Psoas muscle (tissue), 8 donors: ENCODE data around the gene PELI2. TPM values are rescaled to one million over a fixed set of nuclear protein-coding genes. Genes with fewer than 3 reads are reported as not detected.

Experiments
- ATAC-seq, 4 donors: fragments of 200-7000 bp; cut with Tn5 transposase; one replicate each; pipeline ENCODE4 v1.9.1; 2020; ENCODE audit warnings: moderate library complexity in 3 of 4, mild to moderate bottlenecking in 2 of 4
- DNase-seq, 2 donors: peaks; one replicate each; pipeline ENCODE4 v3.0.0-alpha.2; 2020
- H3K27ac ChIP-seq: fragments of 200-600 bp; one replicate; pipeline ENCODE4 v1.8.0; 2022
- H3K27me3 ChIP-seq, 3 donors: fragments of 200-600 bp in 1 of 3; one replicate each; pipeline versions ENCODE4 v1.6.1 to v1.8.0; 2013 to 2022; ENCODE audit warnings: low read length in 2 of 3, mild to moderate bottlenecking in 2 of 3, moderate library complexity in 1 of 3; ENCODE audit not compliant: insufficient read depth in 3 of 3
- H3K36me3 ChIP-seq, 2 donors: fragments of 200-600 bp in 1 of 2; one replicate each; pipeline versions ENCODE4 v1.6.1 to v1.8.0; 2013 to 2022; ENCODE audit warnings: low read depth in 1 of 2, mild to moderate bottlenecking in 1 of 2, moderate library complexity in 1 of 2; ENCODE audit not compliant: insufficient read depth in 1 of 2
- H3K4me1 ChIP-seq: fragments of 200-600 bp; one replicate; pipeline ENCODE4 v1.8.0; 2022
- H3K4me3 ChIP-seq: fragments of 200-600 bp; one replicate; pipeline ENCODE4 v1.8.0; 2022; ENCODE audit warnings: mild to moderate bottlenecking
- H3K9me3 ChIP-seq: fragments of 200-600 bp; one replicate; pipeline ENCODE4 v1.8.0; 2022
- CTCF ChIP-seq: fragments of 200-600 bp; IDR thresholded peaks from one replicate; pipeline ENCODE4 v1.8.0; 2022; ENCODE audit warnings: antibody characterized with exemption
- WGBS, 3 donors: extraction: QIAGEN DNeasy Blood & Tissue Kit; methylation state at CpG; one replicate each; pipeline versions ENCODE4 v1.1.6 to v1.1.7; 2013; 5-methylcytosine and 5-hydroxymethylcytosine counted together
- intact Hi-C, 2 donors: fragments of 100-400 bp; cut with DNase I; formaldehyde crosslinking; loops; one replicate each; pipeline versions ENCODE4 v1.11.0 to v1.14.2; 2022
- polyA plus RNA-seq, 3 donors: library from polyadenylated mRNA; stranded (reverse); fragments of 200-250 nt; gene quantifications; one replicate each; pipeline ENCODE4 v1.2.3, GENCODE V29; 2013
- total RNA-seq, 4 donors: library from RNA; stranded (reverse); fragmentation: NEBNext Ultra II Directional in 2 of 4; extraction: Animal tissue kit (Norgen Biotek cat#: 25700) in 2 of 4; gene quantifications; one replicate each; pipeline versions ENCODE4 v1.2.1 to v1.2.4, GENCODE V29; 2021 to 2023
- donor health status: healthy with polysubstance abuse.
- donor health status: DM: no; HTN: no; CAD: no; lungs with moderate emphysema.
- donor health status: Bipolar disorder and iron deficiency.
- donor health status: healthy.
- donor health status: DM: yes; HTN: yes; CAD: no.
- donor health status: DM: no; HTN: no; CAD: no.
- donor health status: DM: no; HTN: no; CAD: no.
- donor health status: DM: yes; HTN: yes; CAD: no.

PELI2 gene
- total and polyA plus RNA-seq, 7 donors = 0.44 to 2.9 (median 1.9) TPM

GRCh38 chr14:56268673-56269072 is 150.5 kb downstream of the PELI2 start:
- no peak for ATAC-seq
- DNase-seq = no peak
- WGBS, 3 donors = 81 to 92% (median 83%) methylated on average over 5 of the region's 5 CpGs

GRCh38 chr14:56270921-56271320 is 152.7 kb downstream of the PELI2 start:
- intact Hi-C loops = no loop called here
- no peak for ATAC-seq

More at GRCh38 chr14:56268673-56269072, 150.5 kb downstream of the PELI2 start:
- Histone ChIP-seq H3K27me3 (no peaks in the 10 kb centered on the region), H3K4me1 (no peaks in the 10 kb centered on the region), H3K9me3 (no peaks in the 10 kb centered on the region), H3K36me3 (no peaks in the 10 kb centered on the region), H3K4me3 (no peak overlapping the region), H3K27ac (no peak overlapping the region)
- TF ChIP-seq CTCF = no peak
- intact Hi-C loops = no loop called here

GRCh38 chr14:56271970-56272369 is 153.8 kb downstream of the PELI2 start:
- no peak overlapping the region for H3K27ac ChIP-seq
- intact Hi-C loops = no loop called here
- 81 to 83% (median 81%) methylated on average over 5 of the region's 5 CpGs for WGBS, 3 donors
- H3K27me3 ChIP-seq = no peaks in the 10 kb centered on the region
- TF ChIP-seq CTCF = no peak
- H3K36me3 ChIP-seq = no peaks in the 10 kb centered on the region
- H3K4me1 ChIP-seq = no peaks in the 10 kb centered on the region
- no peak for ATAC-seq
- no peak overlapping the region for H3K4me3 ChIP-seq
- DNase-seq = no peak
- H3K9me3 ChIP-seq = no peaks in the 10 kb centered on the region

More at GRCh38 chr14:56270921-56271320, 152.7 kb downstream of the PELI2 start:
- TF ChIP-seq CTCF = no peak
- 89 to 94% (median 91%) methylated on average over 8 of the region's 8 CpGs for WGBS, 3 donors
- Histone ChIP-seq H3K4me1 (no peaks in the 10 kb centered on the region), H3K4me3 (no peak overlapping the region), H3K27me3 (no peaks in the 10 kb centered on the region), H3K9me3 (no peaks in the 10 kb centered on the region), H3K27ac (no peak overlapping the region), H3K36me3 (no peaks in the 10 kb centered on the region)
- DNase-seq = no peak

GRCh38 chr14:56273155-56273554 is 154.9 kb downstream of the PELI2 start:
- intact Hi-C loops = no loop called here

More at GRCh38 chr14:56273155-56273554, 154.9 kb downstream of the PELI2 start:
- Histone ChIP-seq H3K36me3 (no peaks in the 10 kb centered on the region), H3K4me3 (no peak overlapping the region), H3K27ac (no peak overlapping the region), H3K4me1 (no peaks in the 10 kb centered on the region), H3K27me3 (no peaks in the 10 kb centered on the region), H3K9me3 (no peaks in the 10 kb centered on the region)
- TF ChIP-seq CTCF = no peak
- WGBS, 3 donors = 55 to 67% (median 65%) methylated on average over 3 of the region's 3 CpGs
- peak; percentile 33 to 63 for DNase-seq
- ATAC-seq = peak in 2 of 4 donors; percentile 38 to 60
